MM.1S (cell line): Measurements from ENCODE around the gene MT1M.

ENCODE experiments used
- DNase-seq: peaks from one replicate; pipeline ENCODE4 v3.0.0-alpha.2; 2015
- H2AFZ ChIP-seq: fragments of 300-600 bp; sonication (generic); 2 replicates; pipeline ENCODE4 v1.6.0; 2016; ENCODE audit warnings: antibody characterized with exemption, low read length
- H3F3A ChIP-seq: fragments of 300-600 bp; sonication (generic); 2 replicates; pipeline ENCODE4 v1.6.1; 2016; ENCODE audit warnings: mild to moderate bottlenecking, antibody characterized with exemption, low read length, moderate library complexity, mixed read lengths; ENCODE audit not compliant: insufficient read depth
- H3K27ac ChIP-seq: fragments of 300-600 bp; sonication (generic); 2 replicates; pipeline ENCODE4 v1.5.1; 2016; ENCODE audit warnings: mild to moderate bottlenecking, low read length
- H3K27me3 ChIP-seq: fragments of 300-600 bp; sonication (generic); replicated peaks from 2 replicates; pipeline ENCODE4 v1.6.0; 2016; ENCODE audit warnings: low read length; ENCODE audit not compliant: insufficient read depth
- H3K36me3 ChIP-seq: fragments of 300-600 bp; sonication (generic); replicated peaks from 2 replicates; pipeline ENCODE4 v1.6.1; 2016; ENCODE audit warnings: mild to moderate bottlenecking, low read length, mixed read lengths; ENCODE audit not compliant: insufficient read depth
- H3K4me1 ChIP-seq: fragments of 300-600 bp; sonication (generic); 2 replicates; pipeline ENCODE4 v1.6.1; 2016; ENCODE audit warnings: low read length, mixed read lengths
- H3K4me2 ChIP-seq: fragments of 300-600 bp; sonication (generic); 2 replicates; pipeline ENCODE4 v1.6.0; 2016; ENCODE audit warnings: low read depth, low read length
- H3K4me3 ChIP-seq: fragments of 300-600 bp; sonication (generic); 2 replicates; pipeline ENCODE4 v1.5.1; 2016; ENCODE audit warnings: low read length, mixed read lengths
- H3K79me2 ChIP-seq: fragments of 300-600 bp; sonication (generic); 2 replicates; pipeline ENCODE4 v1.6.1; 2016; ENCODE audit warnings: mixed run types, low read length, mixed read lengths
- H3K9ac ChIP-seq: fragments of 300-600 bp; sonication (generic); 2 replicates; pipeline ENCODE4 v1.6.1; 2016; ENCODE audit warnings: low read length, mixed read lengths
- H3K9me2 ChIP-seq: fragments of 300-600 bp; sonication (generic); replicated peaks from 2 replicates; pipeline ENCODE4 v1.6.1; 2016; ENCODE audit warnings: mild to moderate bottlenecking, low read length, mixed read lengths; ENCODE audit not compliant: insufficient read depth
- H3K9me3 ChIP-seq: fragments of 300-600 bp; sonication (generic); replicated peaks from 2 replicates; pipeline ENCODE4 v1.6.1; 2016; ENCODE audit warnings: mild to moderate bottlenecking, low read length, mixed read lengths; ENCODE audit not compliant: insufficient read depth
- H4K20me1 ChIP-seq: fragments of 300-600 bp; sonication (generic); 2 replicates; pipeline ENCODE4 v1.6.1; 2016; ENCODE audit warnings: mild to moderate bottlenecking, low read length, moderate library complexity, mixed read lengths; ENCODE audit not compliant: insufficient read depth
- CTCF ChIP-seq: fragments of 300-600 bp; sonication (generic); IDR thresholded peaks from 2 replicates; pipeline ENCODE4 v1.5.1; 2016; ENCODE audit warnings: antibody characterized with exemption, low read length, mixed read lengths
- EZH2 ChIP-seq: fragments of 300-600 bp; sonication (generic); optimal IDR thresholded peaks from 2 replicates; pipeline ENCODE3; 2017; ENCODE audit warnings: low read depth, mild to moderate bottlenecking, antibody characterized with exemption, low read length, mixed read lengths
- EZH2phosphoT487 ChIP-seq: fragments of 300-600 bp; sonication (generic); IDR thresholded peaks from 2 replicates; pipeline ENCODE4 v1.6.1; 2018; ENCODE audit warnings: antibody characterized with exemption, low read length

Gene MT1M

GRCh38 chr16:56610609-56611111 is 21.8 kb upstream of the MT1M start:
- no peak overlapping the region for H3K27ac ChIP-seq
- H3K36me3 ChIP-seq: no peaks in the 10 kb centered on the region
- no peak overlapping the region for H3K4me3 ChIP-seq
- no peaks in the 10 kb centered on the region for H3K9me3 ChIP-seq
- no peaks in the 10 kb centered on the region for H4K20me1 ChIP-seq
- peaks cover 16% of the 10 kb centered on the region for H3F3A ChIP-seq
- no peak for DNase-seq
- H3K4me2 ChIP-seq: no peak overlapping the region
- H3K9ac ChIP-seq: no peak overlapping the region
- TF ChIP-seq EZH2: no peak
- no peak for TF ChIP-seq EZH2phosphoT487
- TF ChIP-seq CTCF: no peak
- H2AFZ ChIP-seq: no peak overlapping the region
- no peaks in the 10 kb centered on the region for H3K79me2 ChIP-seq
- H3K27me3 ChIP-seq: peaks cover 16% of the 10 kb centered on the region
- H3K4me1 ChIP-seq: peaks cover 19% of the 10 kb centered on the region
- H3K9me2 ChIP-seq: no peaks in the 10 kb centered on the region

GRCh38 chr16:56611281-56611833 is 21.1 kb upstream of the MT1M start:
- TF ChIP-seq EZH2phosphoT487 (no peak), CTCF (no peak), EZH2 (no peak)
- no peak overlapping the region for H2AFZ ChIP-seq
- H3K9me3 ChIP-seq: no peaks in the 10 kb centered on the region
- H3K9ac ChIP-seq: no peak overlapping the region
- H4K20me1 ChIP-seq: no peaks in the 10 kb centered on the region
- no peak overlapping the region for H3K4me2 ChIP-seq
- H3K79me2 ChIP-seq: no peaks in the 10 kb centered on the region
- no peak overlapping the region for H3K4me3 ChIP-seq
- DNase-seq: no peak
- H3K27me3 ChIP-seq: peaks cover 17% of the 10 kb centered on the region
- H3F3A ChIP-seq: peaks cover 16% of the 10 kb centered on the region
- H3K36me3 ChIP-seq: no peaks in the 10 kb centered on the region
- no peak overlapping the region for H3K27ac ChIP-seq
- peaks cover 19% of the 10 kb centered on the region for H3K4me1 ChIP-seq
- H3K9me2 ChIP-seq: no peaks in the 10 kb centered on the region

- peaks cover 40% of the 10 kb centered on the region for H3K27me3 ChIP-seq
- H3K4me2 ChIP-seq: no peak overlapping the region
Measured at GRCh38 chr16:56613706-56614105, 18.8 kb upstream of the MT1M start.

More at GRCh38 chr16:56613706-56614105, 18.8 kb upstream of the MT1M start:
- TF ChIP-seq EZH2phosphoT487 (no peak), EZH2 (no peak), CTCF (no peak)
- DNase-seq: no peak
- no peak overlapping the region for H3K4me3 ChIP-seq
- H3K79me2 ChIP-seq: no peaks in the 10 kb centered on the region
- no peak overlapping the region for H2AFZ ChIP-seq
- peaks cover 13% of the 10 kb centered on the region for H3F3A ChIP-seq
- H3K27ac ChIP-seq: no peak overlapping the region
- no peaks in the 10 kb centered on the region for H4K20me1 ChIP-seq
- no peak overlapping the region for H3K9ac ChIP-seq
- H3K36me3 ChIP-seq: no peaks in the 10 kb centered on the region
- H3K9me2 ChIP-seq: no peaks in the 10 kb centered on the region
- peaks cover 19% of the 10 kb centered on the region for H3K4me1 ChIP-seq
- no peaks in the 10 kb centered on the region for H3K9me3 ChIP-seq
